Trophoblast cell (in vitro differentiated cells and primary cell): ENCODE results near the gene RAB30.

Experiments used
- DNase-seq, 2 donors: peaks; one replicate each; pipeline ENCODE4 v3.0.0-alpha.2; 2016
- H2AFZ ChIP-seq: 2 replicates; pipeline ENCODE4 v1.6.1; 2013; ENCODE audit warnings: low read length, moderate library complexity, mild to moderate bottlenecking; ENCODE audit not compliant: insufficient read depth, poor library complexity
- H2AK5ac ChIP-seq: 2 replicates; pipeline ENCODE4 v1.6.1; 2013; ENCODE audit warnings: mild to moderate bottlenecking, low read length
- H2BK120ac ChIP-seq: 2 replicates; pipeline ENCODE4 v1.6.1; 2013; ENCODE audit warnings: low read length, mild to moderate bottlenecking, moderate library complexity; ENCODE audit not compliant: insufficient read depth, poor library complexity
- H2BK12ac ChIP-seq: 2 replicates; pipeline ENCODE4 v1.6.1; 2013; ENCODE audit warnings: mild to moderate bottlenecking, low read length, moderate library complexity
- H2BK5ac ChIP-seq: 2 replicates; pipeline ENCODE4 v1.6.1; 2013; ENCODE audit warnings: low read length, low read depth, moderate library complexity, mild to moderate bottlenecking; ENCODE audit not compliant: poor library complexity
- H3K14ac ChIP-seq: 2 replicates; pipeline ENCODE4 v1.6.1; 2013; ENCODE audit warnings: mild to moderate bottlenecking, low read length
- H3K18ac ChIP-seq: 2 replicates; pipeline ENCODE4 v1.6.1; 2013; ENCODE audit warnings: mild to moderate bottlenecking, low read length
- H3K23ac ChIP-seq: 2 replicates; pipeline ENCODE4 v1.6.1; 2013; ENCODE audit warnings: low read length
- H3K27ac ChIP-seq: 2 replicates; pipeline ENCODE4 v1.5.1; 2013; ENCODE audit warnings: low read depth, mild to moderate bottlenecking, inconsistent platforms, low read length, moderate library complexity
- H3K27me3 ChIP-seq: 2 replicates; pipeline ENCODE4 v1.6.1; 2013; ENCODE audit warnings: inconsistent platforms, mild to moderate bottlenecking, low read length, moderate library complexity; ENCODE audit not compliant: insufficient read depth
- H3K36me3 ChIP-seq, 2 experiments: 1 replicate in 1 of 2; 2 replicates in 1 of 2; pipeline ENCODE4 v1.6.1; 2013; ENCODE audit warnings: low read length in 2 of 2, mild to moderate bottlenecking in 2 of 2, moderate library complexity in 1 of 2; ENCODE audit not compliant: insufficient read depth in 2 of 2, control insufficient read depth in 1 of 2
- H3K4ac ChIP-seq: 2 replicates; pipeline ENCODE4 v1.6.1; 2013; ENCODE audit warnings: low read depth, mild to moderate bottlenecking, low read length, moderate library complexity
- H3K4me1 ChIP-seq, 2 experiments: 1 replicate in 1 of 2; 2 replicates in 1 of 2; pipeline ENCODE4 v1.6.1; 2013; ENCODE audit warnings: low read length in 2 of 2, mild to moderate bottlenecking in 2 of 2, moderate library complexity in 1 of 2; ENCODE audit not compliant: insufficient read depth in 2 of 2, control insufficient read depth in 1 of 2
- H3K4me2 ChIP-seq: 2 replicates; pipeline ENCODE4 v1.6.1; 2013; ENCODE audit warnings: inconsistent platforms, mild to moderate bottlenecking, low read length, moderate library complexity
- H3K4me3 ChIP-seq: 2 replicates; pipeline ENCODE4 v1.5.1; 2013; ENCODE audit warnings: mild to moderate bottlenecking, low read depth, low read length, inconsistent platforms
- H3K79me1 ChIP-seq: one replicate; pipeline ENCODE4 v1.6.1; 2013; ENCODE audit warnings: low read length
- H3K79me2 ChIP-seq: 2 replicates; pipeline ENCODE4 v1.6.1; 2013; ENCODE audit warnings: low read length, mild to moderate bottlenecking; ENCODE audit not compliant: control insufficient read depth, insufficient read depth, poor library complexity
- H3K9ac ChIP-seq: 2 replicates; pipeline ENCODE4 v1.6.1; 2013; ENCODE audit warnings: mild to moderate bottlenecking, low read length
- H3K9me3 ChIP-seq: 2 replicates; pipeline ENCODE4 v1.6.1; 2013; ENCODE audit warnings: low read depth, mild to moderate bottlenecking, control low read depth, inconsistent platforms, low read length; ENCODE audit not compliant: insufficient read depth
- H4K12ac ChIP-seq: 2 replicates; pipeline ENCODE4 v1.6.1; 2013; ENCODE audit warnings: low read depth, mild to moderate bottlenecking, low read length, moderate library complexity
- H4K8ac ChIP-seq: 2 replicates; pipeline ENCODE4 v1.6.1; 2013; ENCODE audit warnings: low read depth, mild to moderate bottlenecking, low read length, moderate library complexity
- H4K91ac ChIP-seq: one replicate; pipeline ENCODE4 v1.6.1; 2013; ENCODE audit warnings: low read depth, mild to moderate bottlenecking, low read length, moderate library complexity
- WGBS: extraction: QIAGEN DNeasy Blood & Tissue Kit; methylation state at CpG from one replicate; pipeline ENCODE4 v1.1.7; 2013; ENCODE audit warnings: missing lambda C conversion rate; ENCODE audit not compliant: insufficient read length, insufficient coverage; ENCODE audit errors: extremely low coverage; 5-methylcytosine and 5-hydroxymethylcytosine counted together

RAB30 gene

GRCh38 chr11:83044958-83045712, 26.6 kb downstream of the RAB30 start:
- Histone ChIP-seq H3K9ac (no peak overlapping the region), H3K79me2 (no peaks in the 10 kb centered on the region), H3K4me3 (no peak overlapping the region), H3K27me3 (no peaks in the 10 kb centered on the region), H3K9me3 (no peaks in the 10 kb centered on the region), H3K14ac (no peak overlapping the region), H3K18ac (no peak overlapping the region), H3K36me3 (no peaks in the 10 kb centered on the region), H3K4ac (no peak overlapping the region), H2BK5ac (no peak overlapping the region), H4K8ac (no peak overlapping the region), H3K23ac (no peak overlapping the region), H3K79me1 (no peaks in the 10 kb centered on the region), H2BK12ac (no peak overlapping the region), H4K91ac (no peak overlapping the region), H3K4me1 (no peaks in the 10 kb centered on the region), H2AFZ (no peak overlapping the region), H2BK120ac (no peak overlapping the region), H4K12ac (no peak overlapping the region), H3K27ac (no peak overlapping the region), H3K4me2 (no peak overlapping the region), H2AK5ac (no peak overlapping the region)
- no CpG with 5 or more reads among the region's 8 CpGs for WGBS
- DNase-seq: no peak

DNA sequence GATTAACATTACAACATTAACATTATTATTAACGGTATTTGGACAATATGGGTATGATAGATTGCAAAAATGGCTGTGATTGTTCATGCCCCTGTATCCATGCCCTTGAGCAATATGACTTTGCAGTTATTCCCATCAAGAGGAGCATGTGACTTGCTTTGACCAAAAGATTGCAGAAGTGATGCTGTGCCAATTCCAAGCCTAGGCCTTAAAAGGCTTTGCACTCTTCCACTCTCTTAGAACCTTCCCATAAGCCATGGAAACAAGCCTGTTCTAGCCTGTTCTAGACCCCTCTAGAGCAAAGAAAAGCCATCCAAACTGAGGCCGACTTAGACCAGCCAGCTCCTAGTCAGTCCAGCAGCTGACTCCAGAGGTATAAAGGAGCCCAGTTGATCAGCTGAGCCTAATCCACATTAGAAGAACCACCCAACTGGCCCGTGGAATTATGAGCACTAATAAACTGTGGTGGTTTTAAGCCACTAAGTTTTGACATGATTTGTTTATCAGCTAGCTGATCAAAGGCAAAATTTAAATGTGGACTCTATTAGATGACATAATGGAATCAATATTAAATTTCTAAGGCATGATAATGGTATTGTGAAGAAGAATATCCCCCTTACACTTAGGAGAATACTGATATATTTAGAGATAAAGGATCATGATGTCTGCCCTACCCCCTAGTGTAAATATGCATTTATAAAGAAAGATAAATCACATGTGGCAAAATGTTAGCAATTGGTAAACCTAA, 28.6 kb downstream of the RAB30 start:
- no peak for DNase-seq
- Histone ChIP-seq H3K79me2 (no peaks in the 10 kb centered on the region), H3K4me1 (no peaks in the 10 kb centered on the region), H2BK5ac (no peak overlapping the region), H3K18ac (no peak overlapping the region), H3K4me2 (no peak overlapping the region), H2BK120ac (no peak overlapping the region), H3K36me3 (no peaks in the 10 kb centered on the region), H4K12ac (no peak overlapping the region), H2AFZ (no peak overlapping the region), H3K9ac (no peak overlapping the region), H3K9me3 (no peaks in the 10 kb centered on the region), H3K27me3 (no peaks in the 10 kb centered on the region), H3K23ac (no peak overlapping the region), H3K4ac (no peak overlapping the region), H4K8ac (no peak overlapping the region), H4K91ac (no peak overlapping the region), H3K79me1 (no peaks in the 10 kb centered on the region), H2BK12ac (no peak overlapping the region), H3K14ac (no peak overlapping the region), H2AK5ac (no peak overlapping the region), H3K27ac (no peak overlapping the region), H3K4me3 (no peak overlapping the region)
- WGBS: no CpG with 5 or more reads among the region's 3 CpGs

DNA sequence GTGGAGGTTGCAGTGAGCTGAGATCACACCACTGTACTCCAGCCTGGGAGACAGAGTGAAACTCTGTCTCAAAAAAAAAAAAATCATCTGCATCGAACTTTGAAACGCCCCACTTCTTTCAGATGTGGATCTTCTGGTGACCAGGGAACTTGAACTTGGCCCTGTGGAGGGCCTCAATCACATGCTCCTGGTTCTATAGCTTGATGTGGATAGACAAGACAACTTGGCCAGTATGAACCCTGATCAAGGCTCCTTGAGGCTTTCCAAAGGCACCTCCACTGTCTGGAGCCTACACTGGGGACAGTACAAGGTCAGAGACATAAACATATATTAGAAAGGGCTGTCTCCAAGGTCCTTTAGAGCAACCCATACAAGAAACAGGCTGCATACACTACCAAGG, 30.6 kb downstream of the RAB30 start:
- Histone ChIP-seq H3K27ac (no peak overlapping the region), H3K4me2 (no peak overlapping the region), H3K79me2 (no peaks in the 10 kb centered on the region), H2BK5ac (no peak overlapping the region), H3K79me1 (no peaks in the 10 kb centered on the region), H2AFZ (no peak overlapping the region), H3K23ac (no peak overlapping the region), H3K14ac (no peak overlapping the region), H3K4ac (no peak overlapping the region), H2BK120ac (no peak overlapping the region), H4K12ac (no peak overlapping the region), H3K36me3 (no peaks in the 10 kb centered on the region), H3K9ac (no peak overlapping the region), H3K4me1 (peaks cover 0 to 2% of the 10 kb centered on the region in 2 experiments), H2AK5ac (no peak overlapping the region), H3K4me3 (no peak overlapping the region), H4K91ac (no peak overlapping the region), H4K8ac (no peak overlapping the region), H3K27me3 (no peaks in the 10 kb centered on the region), H3K9me3 (no peaks in the 10 kb centered on the region), H2BK12ac (no peak overlapping the region), H3K18ac (no peak overlapping the region)
- WGBS: no CpG with 5 or more reads among the region's 2 CpGs
- DNase-seq: no peak

- Histone ChIP-seq H3K27ac (no peak overlapping the region), H3K9me3 (no peaks in the 10 kb centered on the region), H3K4me2 (no peak overlapping the region), H3K79me2 (no peaks in the 10 kb centered on the region), H3K27me3 (no peaks in the 10 kb centered on the region), H2BK12ac (no peak overlapping the region), H3K4me3 (no peak overlapping the region), H3K4ac (no peak overlapping the region), H4K91ac (no peak overlapping the region), H2BK120ac (no peak overlapping the region), H4K8ac (no peak overlapping the region), H3K4me1 (peaks cover 0 to 6% of the 10 kb centered on the region in 2 experiments), H4K12ac (no peak overlapping the region), H3K14ac (no peak overlapping the region), H3K9ac (no peak overlapping the region), H2BK5ac (no peak overlapping the region), H2AFZ (no peak overlapping the region), H3K79me1 (no peaks in the 10 kb centered on the region), H3K36me3 (no peaks in the 10 kb centered on the region), H3K23ac (no peak overlapping the region), H3K18ac (no peak overlapping the region), H2AK5ac (no peak overlapping the region)
- no CpG with 5 or more reads among the region's 4 CpGs for WGBS
- DNase-seq: no peak
Measured at GRCh38 chr11:83039566-83039965, 32.1 kb downstream of the RAB30 start.
